Hippocampal formation (tissue), 2 donors: ENCODE results near the gene EDN2.

Source experiments
- DNase-seq, 2 donors: peaks; one replicate each; lab custom pipeline; 2025; lab: John Stamatoyannopoulos, UW

The EDN2 gene

GRCh38 chr1:41498804-41499203, 14.3 kb upstream of the EDN2 start:
- no peak for DNase-seq

DNA sequence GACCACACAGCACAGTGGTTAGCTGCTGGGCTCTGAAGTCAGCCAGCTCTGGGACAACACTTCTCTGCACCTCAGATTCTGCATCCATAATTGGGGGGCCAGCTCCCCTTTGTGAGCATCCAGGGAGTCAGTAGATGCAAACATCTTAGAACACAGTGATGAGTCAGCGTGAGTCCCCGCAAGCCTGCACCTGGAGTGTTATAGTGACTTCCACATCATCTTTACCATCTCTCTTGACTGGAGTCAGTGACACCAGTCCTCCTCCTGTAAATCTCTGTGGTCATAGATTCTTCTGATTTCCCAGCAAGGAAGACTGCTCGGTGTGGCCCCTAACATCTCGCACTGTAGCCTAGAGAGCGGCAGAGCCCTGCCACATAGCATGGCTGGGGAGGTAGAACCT, 13.9 kb upstream of the EDN2 start:
- no peak for DNase-seq

- DNase-seq: no peak
Measured at GRCh38 chr1:41497461-41498030, 13.1 kb upstream of the EDN2 start.

- no peak for DNase-seq
Measured at GRCh38 chr1:41497056-41497440, 12.6 kb upstream of the EDN2 start.

GRCh38 chr1:41496080-41497055, 11.9 kb upstream of the EDN2 start:
- no peak for DNase-seq

DNA sequence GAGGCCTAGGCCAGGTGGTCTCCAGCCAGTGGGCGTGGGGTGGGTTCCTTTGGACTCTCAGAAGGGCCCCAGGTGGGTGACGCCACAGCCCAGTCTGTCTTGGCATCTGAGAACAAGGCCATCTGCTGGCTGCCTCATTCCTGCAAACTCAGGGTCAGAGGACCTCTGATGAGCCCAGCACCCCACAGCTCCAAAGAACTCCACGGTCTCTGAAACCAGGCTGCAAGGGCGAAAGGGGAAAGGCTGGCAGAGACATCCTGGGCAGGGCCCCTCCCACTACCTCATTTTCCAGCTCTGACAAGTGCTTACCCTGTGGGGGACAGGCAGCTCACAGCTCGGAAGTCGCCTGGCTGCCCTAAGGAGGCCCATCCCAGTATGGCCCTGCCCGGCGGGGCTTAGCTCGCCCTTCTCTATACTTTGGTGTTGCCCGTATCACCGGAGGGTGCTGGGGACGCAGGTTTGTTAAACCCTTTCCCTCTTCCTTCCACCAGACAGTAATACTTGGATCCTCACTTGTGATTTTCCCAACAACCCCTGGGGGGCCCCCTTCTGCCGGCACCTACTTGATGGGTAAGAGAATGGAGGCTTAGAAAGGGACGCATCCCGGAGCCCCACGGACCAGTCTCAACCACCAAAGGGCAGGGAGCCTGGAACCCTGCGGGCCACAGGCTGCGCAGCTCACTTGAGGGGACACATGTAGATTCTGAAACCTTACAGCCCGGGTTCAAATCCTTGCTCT, 10.9 kb upstream of the EDN2 start:
- peak in 1 of 2 donors; percentile 34 for DNase-seq

DNA sequence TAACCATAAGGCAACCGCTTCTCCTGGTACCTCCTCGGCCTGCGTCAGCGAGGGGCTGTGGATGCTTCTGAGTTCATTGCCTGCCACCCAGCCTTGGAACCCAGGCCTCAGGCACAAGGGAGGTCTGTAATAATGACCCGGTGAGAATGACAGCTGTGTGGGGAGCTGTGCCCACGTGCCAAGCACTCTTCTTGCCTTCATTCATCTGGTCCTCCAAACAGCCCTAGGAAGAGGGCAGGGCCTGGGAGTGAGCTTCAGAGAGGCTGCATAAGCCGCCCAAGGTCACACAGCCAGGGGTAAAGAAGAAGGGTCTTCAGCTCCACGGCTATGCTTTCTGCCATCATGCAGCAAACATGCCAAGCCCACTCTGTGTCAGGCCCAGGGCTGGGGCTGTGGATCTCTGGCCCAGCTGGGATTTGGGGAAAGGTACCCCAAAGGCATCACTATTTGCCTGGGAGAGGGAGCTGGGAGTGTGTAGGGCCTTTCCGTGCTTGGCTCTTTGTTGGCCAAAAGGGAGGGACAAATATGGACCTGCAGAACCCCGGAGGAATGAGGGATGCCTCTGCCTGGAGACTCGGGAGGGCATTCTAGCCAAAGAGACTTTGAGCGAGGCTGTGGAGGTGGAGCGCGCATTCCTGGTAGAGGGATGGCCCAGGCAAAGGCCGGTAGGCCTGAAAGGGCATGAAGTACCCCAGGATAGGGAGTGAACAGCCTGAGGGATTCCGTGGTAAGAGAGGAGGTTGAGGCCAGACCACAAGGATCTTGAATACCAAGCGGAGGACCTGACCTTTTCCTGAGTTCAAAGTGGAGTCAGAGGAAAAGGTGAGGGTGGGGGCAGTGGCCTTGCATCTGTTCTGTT, 10.1 kb upstream of the EDN2 start:
- no peak for DNase-seq

- no peak for DNase-seq
Measured at GRCh38 chr1:41493626-41494350, 9.3 kb upstream of the EDN2 start.

- DNase-seq: no peak
Measured at GRCh38 chr1:41493117-41493536, 8.6 kb upstream of the EDN2 start.

GRCh38 chr1:41492341-41492848, 7.9 kb upstream of the EDN2 start:
- no peak for DNase-seq

GRCh38 chr1:41490911-41491310, 6.4 kb upstream of the EDN2 start:
- no peak for DNase-seq

- DNase-seq: no peak
Measured at GRCh38 chr1:41489561-41489960, 5.1 kb upstream of the EDN2 start.

- DNase-seq: no peak
Measured at GRCh38 chr1:41488040-41488951, 3.8 kb upstream of the EDN2 start.

DNA sequence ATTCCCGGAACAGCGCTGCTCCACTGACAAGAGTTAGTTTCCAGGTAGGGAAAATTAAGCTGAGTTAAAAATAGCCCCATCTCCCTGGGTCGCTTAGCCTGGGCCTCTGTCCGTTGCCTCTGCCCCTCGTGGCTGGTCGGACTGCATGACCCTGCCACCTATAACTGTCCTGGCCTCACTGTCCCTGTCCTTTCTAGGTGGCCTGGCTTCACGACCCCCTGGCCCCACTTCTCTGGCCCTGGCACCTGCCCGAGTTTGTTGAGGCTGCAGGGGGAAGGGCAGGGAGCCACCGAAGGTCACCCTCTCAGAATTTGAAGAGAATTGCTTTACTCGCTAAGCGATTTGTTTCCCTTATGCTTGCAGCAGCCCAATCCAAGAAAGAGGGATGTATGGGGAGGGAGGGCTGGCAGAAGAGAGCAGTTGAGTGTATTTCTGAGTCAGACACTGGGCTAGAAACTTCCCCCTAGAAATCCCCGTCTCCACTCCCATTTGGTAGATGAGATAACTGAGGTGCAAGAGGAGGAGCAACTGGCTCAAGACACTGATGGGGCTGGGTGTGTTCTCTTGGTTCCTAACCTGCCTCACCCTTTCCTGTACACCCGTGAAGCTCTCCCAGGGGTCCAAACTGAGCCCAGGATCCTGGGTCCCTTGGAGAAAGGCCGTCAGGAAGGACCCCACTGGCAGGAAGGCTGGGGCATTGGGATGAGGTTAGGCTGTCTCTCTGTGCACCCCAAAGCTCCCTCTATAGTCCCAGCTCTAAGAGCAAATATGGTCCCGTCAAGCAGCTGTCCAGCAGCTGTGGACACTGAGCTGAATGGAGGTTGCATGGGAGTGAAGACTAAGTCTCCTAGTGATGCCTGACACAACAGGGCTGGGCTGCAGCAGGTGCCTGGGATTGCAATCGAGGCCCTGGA, 2.9 kb upstream of the EDN2 start:
- no peak for DNase-seq

GRCh38 chr1:41486371-41487125, 2.1 kb upstream of the EDN2 start:
- DNase-seq: no peak

DNA sequence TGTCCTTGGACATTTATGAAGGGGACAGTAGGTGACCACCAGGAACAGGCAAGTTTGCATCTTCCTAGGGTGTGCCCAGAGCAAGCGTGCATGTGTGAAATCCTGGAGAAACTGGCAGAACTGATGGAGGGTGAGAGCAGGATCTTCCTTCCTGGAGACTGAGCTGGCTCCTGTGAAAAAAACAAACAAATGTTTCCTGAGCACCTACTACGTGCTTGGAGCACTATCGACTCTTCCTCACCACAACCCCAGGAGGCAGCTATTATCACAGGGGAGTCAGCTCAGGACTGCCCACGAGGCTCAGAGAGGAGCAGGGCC, 1.5 kb upstream of the EDN2 start:
- no peak for DNase-seq

DNA sequence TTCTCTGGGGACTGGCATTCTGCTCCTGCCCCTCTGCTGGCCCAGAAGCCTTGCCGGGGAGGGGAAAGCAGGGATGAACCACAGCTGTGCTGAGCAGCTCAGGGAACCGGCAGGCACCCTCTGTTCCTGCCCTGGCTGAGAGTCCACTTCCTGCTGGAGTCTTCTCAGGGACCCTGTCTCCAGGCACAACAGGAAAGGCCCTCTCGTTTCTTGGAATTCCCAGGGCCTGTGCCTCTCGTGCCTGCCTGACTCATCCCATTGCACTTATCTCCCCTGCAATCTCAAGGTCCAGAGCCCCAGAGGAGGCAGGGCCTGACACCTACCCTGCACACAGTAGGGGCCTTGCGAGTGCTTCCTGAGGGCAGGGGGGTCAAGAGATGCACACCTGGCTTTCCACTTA, 1.1 kb upstream of the EDN2 start:
- no peak for DNase-seq

- DNase-seq: no peak
Measured at GRCh38 chr1:41483960-41484401, 502 bp downstream of the EDN2 start.
